IMR-90 (cell line): ENCODE data around the gene DCC. TPM values are rescaled to one million over a fixed set of nuclear protein-coding genes. Genes with fewer than 3 reads are reported as not detected.

ENCODE experiments used
- ATAC-seq: fragments of 200-7000 bp; cut with Tn5 transposase; 2 replicates; pipeline ENCODE4 v1.9.1; 2020; ENCODE audit warnings: low read depth, mild to moderate bottlenecking, moderate library complexity
- BruUV-seq: library from RNA; stranded (reverse); fragments of 400-500 nt; replicated peaks from 2 replicates; lab custom pipeline; 2021; lab: Mats Ljungman, UMichigan
- CTCF ChIA-PET: fragments of 300-600 bp; formaldehyde crosslinking; extraction: SDS; loops from one replicate; lab custom pipeline; 2021; ENCODE audit warnings: antibody characterized with exemption; lab: Yijun Ruan, JAX
- POLR2A ChIA-PET: fragments of 300-600 bp; sonication (Branson Sonifier 250); formaldehyde crosslinking; loops from one replicate; lab custom pipeline; 2022; ENCODE audit warnings: antibody characterized with exemption; ENCODE audit not compliant: unreplicated experiment; lab: Charles Lee
- DNase-seq: peaks from one replicate; pipeline ENCODE4 v3.0.0; 2013
- H2AFZ ChIP-seq: replicated peaks from 2 replicates; pipeline ENCODE3; 2013; ENCODE audit warnings: low read length, mild to moderate bottlenecking; ENCODE audit not compliant: poor library complexity
- H2AK5ac ChIP-seq: 2 replicates; pipeline ENCODE4 v1.6.1; 2013; ENCODE audit warnings: low read depth, low read length, inconsistent platforms
- H2AK9ac ChIP-seq: replicated peaks from 2 replicates; pipeline ENCODE3; 2013; ENCODE audit warnings: mild to moderate bottlenecking, low read depth, low read length, moderate library complexity; ENCODE audit not compliant: poor library complexity
- H2BK120ac ChIP-seq: 2 replicates; pipeline ENCODE4 v1.6.1; 2013; ENCODE audit warnings: low read depth, low read length, inconsistent platforms
- H2BK15ac ChIP-seq: 3 replicates; pipeline ENCODE4 v1.6.1; 2013; ENCODE audit warnings: low read depth, low read length, inconsistent platforms
- H2BK20ac ChIP-seq: 2 replicates; pipeline ENCODE4 v1.6.1; 2013; ENCODE audit warnings: low read depth, mild to moderate bottlenecking, inconsistent platforms, low read length, moderate library complexity
- H2BK5ac ChIP-seq: 2 replicates; pipeline ENCODE4 v1.6.1; 2013; ENCODE audit warnings: mild to moderate bottlenecking, low read depth, low read length, inconsistent platforms; ENCODE audit not compliant: poor library complexity, severe bottlenecking
- H3K14ac ChIP-seq: replicated peaks from 2 replicates; pipeline ENCODE4 v1.6.1; 2013; ENCODE audit warnings: low read depth, low read length, inconsistent platforms
- H3K18ac ChIP-seq: 2 replicates; pipeline ENCODE4 v1.6.1; 2013; ENCODE audit warnings: low read depth, low read length, control low read depth
- H3K23ac ChIP-seq: 2 replicates; pipeline ENCODE4 v1.6.1; 2013; ENCODE audit warnings: low read depth, low read length, inconsistent platforms
- H3K27ac ChIP-seq: 2 replicates; pipeline ENCODE4 v1.5.1; 2013; ENCODE audit warnings: mild to moderate bottlenecking, control low read depth, low read length; ENCODE audit not compliant: insufficient read depth
- H3K27me3 ChIP-seq: 2 replicates; pipeline ENCODE4 v1.6.1; 2013; ENCODE audit warnings: low read length; ENCODE audit not compliant: control insufficient read depth, insufficient read depth
- H3K36me3 ChIP-seq: 2 replicates; pipeline ENCODE4 v1.6.1; 2013; ENCODE audit warnings: low read length, mixed read lengths; ENCODE audit not compliant: control insufficient read depth, insufficient read depth
- H3K4ac ChIP-seq: 2 replicates; pipeline ENCODE4 v1.6.1; 2013; ENCODE audit warnings: low read depth, low read length, inconsistent platforms
- H3K4me1 ChIP-seq: 2 replicates; pipeline ENCODE4 v1.6.1; 2013; ENCODE audit warnings: low read length, mixed read lengths; ENCODE audit not compliant: control insufficient read depth, insufficient read depth
- H3K4me2 ChIP-seq: 2 replicates; pipeline ENCODE4 v1.6.1; 2013; ENCODE audit warnings: low read depth, mild to moderate bottlenecking, control low read depth, low read length, moderate library complexity
- H3K4me3 ChIP-seq: 2 replicates; pipeline ENCODE4 v1.5.1; 2013; ENCODE audit warnings: low read depth, mild to moderate bottlenecking, control low read depth, low read length, moderate library complexity; ENCODE audit not compliant: insufficient read depth
- H3K56ac ChIP-seq: 2 replicates; pipeline ENCODE4 v1.6.1; 2013; ENCODE audit warnings: low read length, inconsistent platforms; ENCODE audit not compliant: insufficient read depth; ENCODE audit errors: extremely low read depth
- H3K79me1 ChIP-seq, 2 experiments: 2 replicates each; pipeline ENCODE4 v1.6.1; 2013; ENCODE audit warnings: low read length in 2 of 2, inconsistent platforms in 1 of 2, low read depth in 1 of 2
- H3K9ac ChIP-seq: 2 replicates; pipeline ENCODE4 v1.6.1; 2013; ENCODE audit warnings: low read depth, low read length, control low read depth
- H3K9me1 ChIP-seq: 2 replicates; pipeline ENCODE4 v1.6.1; 2013; ENCODE audit warnings: low read length, inconsistent platforms; ENCODE audit not compliant: insufficient read depth
- H3K9me3 ChIP-seq: 2 replicates; pipeline ENCODE4 v1.6.1; 2013; ENCODE audit warnings: low read length; ENCODE audit not compliant: control insufficient read depth, insufficient read depth
- H4K20me1 ChIP-seq: 2 replicates; pipeline ENCODE4 v1.6.1; 2013; ENCODE audit warnings: low read length, inconsistent platforms; ENCODE audit not compliant: insufficient read depth
- H4K5ac ChIP-seq: 2 replicates; pipeline ENCODE4 v1.6.1; 2013; ENCODE audit warnings: mild to moderate bottlenecking, low read depth, low read length, control low read depth
- H4K8ac ChIP-seq, 2 experiments: 2 replicates each; pipeline ENCODE4 v1.6.1; 2013; ENCODE audit warnings: low read depth in 2 of 2, low read length in 2 of 2, control low read depth in 1 of 2, inconsistent platforms in 1 of 2
- H4K91ac ChIP-seq: 2 replicates; pipeline ENCODE4 v1.6.1; 2013; ENCODE audit warnings: low read depth, low read length, inconsistent platforms; ENCODE audit not compliant: insufficient read depth
- CEBPB ChIP-seq: IDR thresholded peaks from 2 replicates; pipeline ENCODE4 v1.6.1; 2012; ENCODE audit warnings: low read depth, low read length, improper control_type of control experiment
- FOS ChIP-seq: fragments of 150-350 bp; IDR thresholded peaks from 2 replicates; pipeline ENCODE4 v1.6.1; 2016; ENCODE audit warnings: low read depth, low read length
- MAFK ChIP-seq: IDR thresholded peaks from 2 replicates; pipeline ENCODE4 v1.6.1; 2012; ENCODE audit warnings: low read depth, low read length, improper control_type of control experiment
- POLR2A ChIP-seq: IDR thresholded peaks from 2 replicates; pipeline ENCODE4 v1.6.1; 2012; ENCODE audit warnings: mild to moderate bottlenecking, low read depth, low read length
- RCOR1 ChIP-seq: IDR thresholded peaks from 2 replicates; pipeline ENCODE4 v1.6.1; 2012; ENCODE audit warnings: mild to moderate bottlenecking, low read length, improper control_type of control experiment; ENCODE audit not compliant: insufficient replicate concordance
- RFX5 ChIP-seq: IDR thresholded peaks from 2 replicates; pipeline ENCODE4 v1.8.0; 2012; ENCODE audit warnings: low read depth, mild to moderate bottlenecking, low read length, moderate library complexity
- SMC3 ChIP-seq: fragments of 150-350 bp; IDR thresholded peaks from 2 replicates; pipeline ENCODE4 v1.6.1; 2016; ENCODE audit warnings: low read depth, mild to moderate bottlenecking, antibody characterized with exemption, low read length, moderate library complexity
- WGBS, 2 experiments: methylation state at CpG; one replicate each; pipeline versions ENCODE4 v1.1.5 to v1.1.7; 2013; ENCODE audit warnings: missing lambda C conversion rate in 2 of 2; ENCODE audit not compliant: insufficient read length in 1 of 2; ENCODE audit errors: extremely low coverage in 2 of 2; 5-methylcytosine and 5-hydroxymethylcytosine counted together
- dilution Hi-C: fragments of 300-500 bp; cut with HindIII; formaldehyde crosslinking; loops from one replicate; pipeline ENCODE4 v1.14.3; 2018; ENCODE audit warnings: low sequenced_read_pairs; ENCODE audit not compliant: unreplicated experiment
- in situ Hi-C: fragments of 300-500 bp; cut with MboI; formaldehyde crosslinking; loops from 3 replicates; pipeline ENCODE4 v1.14.3; 2019; ENCODE audit warnings: low sequenced_read_pairs, inconsistent platforms, mixed read lengths
- intact Hi-C: fragments of 100-400 bp; cut with micrococcal nuclease; formaldehyde crosslinking; loops from 2 replicates; pipeline ENCODE4 v1.10.0; 2022
- polyA plus RNA-seq, 3 experiments: library from polyadenylated mRNA; depleted of rRNA; stranded (reverse); fragments of >200 nt; gene quantifications; 2 replicates each; pipeline ENCODE4 v1.2.3, GENCODE V29; 2012; ENCODE audit warnings: low replicate concordance in 1 of 3
- total RNA-seq: library from RNA; depleted of rRNA; stranded (reverse); fragments of >200 nt; gene quantifications from 2 replicates; pipeline ENCODE4 v1.2.3, GENCODE V29; 2012
- TF ChIP-seq, protein P1 (sequence below): fragments of 150-350 bp; IDR thresholded peaks from 2 replicates; pipeline ENCODE4 v1.6.1; 2016; ENCODE audit warnings: low read depth, mild to moderate bottlenecking, low read length, moderate library complexity, borderline replicate concordance

Gene DCC
- total and polyA plus RNA-seq, 2 of the 4 experiments (the other 2 are of a cell fraction): 0.31 to 0.54 TPM

DNA sequence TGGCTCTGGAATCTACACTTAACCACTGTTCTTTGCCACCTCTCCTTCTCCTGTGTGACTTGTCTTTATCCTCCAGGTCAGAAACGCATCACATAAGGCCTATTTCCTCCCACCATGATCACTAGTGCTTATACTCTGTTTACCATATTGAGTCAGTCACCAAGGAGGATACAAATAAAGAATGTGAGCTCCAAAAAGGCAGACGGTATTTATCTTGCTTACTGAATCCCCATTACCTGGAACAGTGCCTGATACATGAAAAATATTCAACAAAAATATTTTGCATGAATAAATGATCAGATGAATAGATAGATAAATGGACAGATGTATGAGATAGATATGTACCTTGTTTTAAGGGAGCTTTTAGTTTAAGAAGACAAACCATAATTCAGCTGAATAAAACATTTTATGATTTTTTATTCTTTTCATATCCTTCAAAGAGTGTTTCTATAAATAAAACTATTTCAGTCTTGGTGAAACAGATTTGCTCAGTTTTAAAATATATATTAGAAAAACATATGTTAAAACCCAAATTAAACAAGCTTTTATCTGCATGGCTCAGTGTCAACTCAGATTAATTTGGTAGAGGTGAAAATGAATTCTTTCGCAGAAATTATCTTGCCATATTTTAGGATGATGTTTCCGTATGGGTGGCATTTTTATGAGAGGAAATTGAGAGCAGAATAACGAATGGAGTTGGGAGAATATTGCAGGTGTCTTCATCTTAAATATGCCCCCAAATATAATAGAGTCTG is 799.9 kb downstream of the DCC start:
- no peak overlapping the region for H2AK5ac ChIP-seq
- peaks cover 5% of the 10 kb centered on the region for H3K9me3 ChIP-seq
- H3K27me3 ChIP-seq: no peaks in the 10 kb centered on the region
- no peak overlapping the region for H3K23ac ChIP-seq
- no peaks in the 10 kb centered on the region for H3K79me1 ChIP-seq
- H4K5ac ChIP-seq: no peak overlapping the region
- no peak overlapping the region for H3K4me3 ChIP-seq
- TF ChIP-seq RFX5 (no peak), SMC3 (no peak), CEBPB (no peak), FOS (no peak), RCOR1 (no peak), POLR2A (no peak), MAFK (no peak)
- TF ChIP-seq, protein P1, sequence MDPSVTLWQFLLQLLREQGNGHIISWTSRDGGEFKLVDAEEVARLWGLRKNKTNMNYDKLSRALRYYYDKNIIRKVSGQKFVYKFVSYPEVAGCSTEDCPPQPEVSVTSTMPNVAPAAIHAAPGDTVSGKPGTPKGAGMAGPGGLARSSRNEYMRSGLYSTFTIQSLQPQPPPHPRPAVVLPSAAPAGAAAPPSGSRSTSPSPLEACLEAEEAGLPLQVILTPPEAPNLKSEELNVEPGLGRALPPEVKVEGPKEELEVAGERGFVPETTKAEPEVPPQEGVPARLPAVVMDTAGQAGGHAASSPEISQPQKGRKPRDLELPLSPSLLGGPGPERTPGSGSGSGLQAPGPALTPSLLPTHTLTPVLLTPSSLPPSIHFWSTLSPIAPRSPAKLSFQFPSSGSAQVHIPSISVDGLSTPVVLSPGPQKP: no peak
- H2BK5ac ChIP-seq: no peak overlapping the region
- no peak overlapping the region for H3K9ac ChIP-seq
- no peak overlapping the region for H3K18ac ChIP-seq
- ChIA-PET POLR2A (no interaction called here), CTCF (no interaction called here)
- no peaks in the 10 kb centered on the region for H4K20me1 ChIP-seq
- no CpG with 5 or more reads among the region's 5 CpGs for WGBS, 2 experiments
- dilution Hi-C loops (no loop called here), in situ Hi-C loops (no loop called here), intact Hi-C loops (no loop called here)
- H2BK20ac ChIP-seq: no peak overlapping the region
- H4K91ac ChIP-seq: no peak overlapping the region
- no peak overlapping the region for H3K56ac ChIP-seq
- no peak overlapping the region for H4K8ac ChIP-seq
- no peak overlapping the region for H3K27ac ChIP-seq
- H3K36me3 ChIP-seq: no peaks in the 10 kb centered on the region
- H3K14ac ChIP-seq: no peak overlapping the region
- no peak overlapping the region for H3K4me2 ChIP-seq
- H2BK15ac ChIP-seq: no peak overlapping the region
- no peak overlapping the region for H2BK120ac ChIP-seq
- no peaks in the 10 kb centered on the region for H3K9me1 ChIP-seq
- no peak overlapping the region for H2AK9ac ChIP-seq
- no peak overlapping the region for H3K4ac ChIP-seq
- no TSS peak for BruUV-seq
- ATAC-seq (no peak), DNase-seq (no peak)
- no peaks in the 10 kb centered on the region for H3K4me1 ChIP-seq
- no peak overlapping the region for H2AFZ ChIP-seq
